Measurements from ENCODE around the gene IFT27. TPM values are rescaled to one million over a fixed set of nuclear protein-coding genes. Genes with fewer than 3 reads are reported as not detected.
"Not testable (repeated sequence)": the region's sequence is repeated elsewhere in the genome, so short reads cannot be mapped to it uniquely, and the experiment has no call there.

IFT27 gene
- total RNA-seq, 4 donors from 2014 or later: 5.8 to 22.7 (median 12.9) TPM

DNA sequence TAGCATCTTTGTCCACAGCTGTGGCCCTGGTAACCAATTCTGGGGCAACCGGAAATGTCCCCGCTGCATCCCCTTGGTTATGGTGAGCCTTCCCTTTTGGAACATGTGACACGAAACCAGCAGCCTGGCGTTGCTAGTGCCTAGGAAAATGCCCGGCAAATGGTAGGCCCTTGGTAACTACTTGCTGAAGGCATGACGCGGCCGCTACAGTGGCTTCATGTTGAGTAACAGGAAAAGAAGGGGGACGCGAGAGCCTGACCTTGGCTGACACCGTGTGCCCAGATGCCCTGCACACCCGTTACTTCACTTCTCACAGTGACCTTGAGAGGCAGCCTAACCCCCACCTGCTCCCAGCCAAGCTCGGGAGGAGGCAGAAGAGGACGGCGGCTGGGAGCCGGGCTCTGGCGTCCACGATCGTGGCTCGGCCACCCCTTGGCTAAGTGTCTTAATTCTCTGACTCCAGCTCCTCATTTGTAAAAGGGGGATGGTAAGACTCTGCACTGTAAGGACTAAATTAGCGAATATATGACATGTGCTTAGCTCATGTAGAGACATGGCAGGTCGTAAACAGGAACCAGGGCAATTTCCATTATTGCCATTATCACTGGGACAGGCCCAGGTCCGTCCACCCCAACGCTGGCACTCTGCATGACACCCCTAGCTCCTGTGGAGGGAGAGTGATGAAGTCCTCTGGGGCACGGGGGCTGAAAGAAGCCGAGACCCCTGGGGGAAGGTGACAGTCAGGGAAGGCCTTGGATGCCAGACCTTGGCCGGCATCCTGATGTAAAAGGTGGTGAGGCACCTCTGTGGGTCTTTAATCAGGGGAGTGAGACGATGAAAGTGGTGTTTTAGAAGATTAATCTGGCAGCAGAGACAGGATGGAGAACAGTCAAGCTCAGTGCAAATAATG lies 18.9 kb downstream of the IFT27 start:
- TF ChIP-seq EP300 (IDR thresholded peaks at IDR 0.05; ENCODE audit: low read depth): no peak
- TF ChIP-seq, protein P1, sequence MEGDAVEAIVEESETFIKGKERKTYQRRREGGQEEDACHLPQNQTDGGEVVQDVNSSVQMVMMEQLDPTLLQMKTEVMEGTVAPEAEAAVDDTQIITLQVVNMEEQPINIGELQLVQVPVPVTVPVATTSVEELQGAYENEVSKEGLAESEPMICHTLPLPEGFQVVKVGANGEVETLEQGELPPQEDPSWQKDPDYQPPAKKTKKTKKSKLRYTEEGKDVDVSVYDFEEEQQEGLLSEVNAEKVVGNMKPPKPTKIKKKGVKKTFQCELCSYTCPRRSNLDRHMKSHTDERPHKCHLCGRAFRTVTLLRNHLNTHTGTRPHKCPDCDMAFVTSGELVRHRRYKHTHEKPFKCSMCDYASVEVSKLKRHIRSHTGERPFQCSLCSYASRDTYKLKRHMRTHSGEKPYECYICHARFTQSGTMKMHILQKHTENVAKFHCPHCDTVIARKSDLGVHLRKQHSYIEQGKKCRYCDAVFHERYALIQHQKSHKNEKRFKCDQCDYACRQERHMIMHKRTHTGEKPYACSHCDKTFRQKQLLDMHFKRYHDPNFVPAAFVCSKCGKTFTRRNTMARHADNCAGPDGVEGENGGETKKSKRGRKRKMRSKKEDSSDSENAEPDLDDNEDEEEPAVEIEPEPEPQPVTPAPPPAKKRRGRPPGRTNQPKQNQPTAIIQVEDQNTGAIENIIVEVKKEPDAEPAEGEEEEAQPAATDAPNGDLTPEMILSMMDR (IDR thresholded peaks at IDR 0.05): no peak
- TF ChIP-seq POLR2AphosphoS5 (IDR thresholded peaks at IDR 0.05): no peak
- TF ChIP-seq POLR2A (IDR thresholded peaks at IDR 0.05): no peak
- Histone ChIP-seq H3K9me3 (no peaks in the 10 kb centered on the region), H3K4me1 (peaks cover 0 to 3% (median 0%) of the 10 kb centered on the region in 4 donors), H3K27ac (no peak overlapping the region), H3K36me3 (no peaks in the 10 kb centered on the region), H3K4me3 (no peak overlapping the region), H3K27me3 (peaks cover 29% of the 10 kb centered on the region)
- no peak for DNase-seq
- in situ Hi-C loops (cut with MboI; ENCODE audit: low pct_ligation_motif_present in 1 of 4, low pct_unique_long_range_greater_than_20kb in 1 of 4, low sequenced_read_pairs in 3 of 4): loop anchor here in 1 of 4 donors (25.0 kb wide), 1 partner anchor 220 kb away; the partner anchor contains the start of gene EIF3D
- 60% methylated on average over 28 of the region's 28 CpGs; no CpG with 5 or more reads in 1 of the 2 donors for WGBS, 2 donors (ENCODE audit: low coverage in 1 of 2)
- intact Hi-C loops (cut with DNase I; ENCODE audit: low total_unique reads): no loop called here

DNA sequence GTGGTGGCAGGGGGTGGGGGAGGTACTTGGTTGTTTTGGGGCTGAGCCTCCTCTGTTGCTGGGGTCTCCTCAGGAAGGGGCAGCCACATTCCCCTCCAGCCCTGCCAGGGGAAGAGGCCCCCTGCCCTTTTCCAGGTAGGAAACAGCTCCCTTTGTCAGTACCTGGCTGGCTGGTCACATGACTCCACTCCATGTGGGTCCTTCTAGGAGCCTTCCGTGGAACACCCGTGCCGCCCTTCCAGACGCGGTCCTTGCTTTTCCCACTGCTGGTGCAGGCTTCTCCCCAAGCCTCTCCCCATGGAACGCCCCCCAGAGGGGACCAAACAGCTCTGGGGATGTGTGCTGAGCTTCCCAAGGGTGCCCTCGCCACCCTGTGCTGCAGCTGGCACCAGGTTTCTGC lies 19.9 kb downstream of the IFT27 start:
- no peak overlapping the region for H3K4me3 ChIP-seq
- H3K27ac ChIP-seq: no peak overlapping the region
- no peaks in the 10 kb centered on the region for H3K36me3 ChIP-seq
- H3K27me3 ChIP-seq: peaks cover 31% of the 10 kb centered on the region
- 51% methylated on average over 7 of the region's 7 CpGs; no CpG with 5 or more reads in 1 of the 2 donors for WGBS, 2 donors (ENCODE audit: low coverage in 1 of 2)
- intact Hi-C loops (cut with DNase I; ENCODE audit: low total_unique reads) (no loop called here), in situ Hi-C loops (cut with MboI; ENCODE audit: low pct_ligation_motif_present in 1 of 4, low pct_unique_long_range_greater_than_20kb in 1 of 4, low sequenced_read_pairs in 3 of 4) (loop anchor here in 1 of 4 donors (25.0 kb wide), 1 partner anchor 219 kb away; the partner anchor contains the start of gene EIF3D)
- H3K9me3 ChIP-seq: no peaks in the 10 kb centered on the region
- DNase-seq: no peak
- H3K4me1 ChIP-seq: peaks cover 0 to 3% (median 0%) of the 10 kb centered on the region in 4 donors
- TF ChIP-seq POLR2A (IDR thresholded peaks at IDR 0.05): no peak
- TF ChIP-seq EP300 (IDR thresholded peaks at IDR 0.05; ENCODE audit: low read depth): no peak
- no peak for TF ChIP-seq POLR2AphosphoS5 (IDR thresholded peaks at IDR 0.05)
- TF ChIP-seq, protein P1 (IDR thresholded peaks at IDR 0.05): no peak

DNA sequence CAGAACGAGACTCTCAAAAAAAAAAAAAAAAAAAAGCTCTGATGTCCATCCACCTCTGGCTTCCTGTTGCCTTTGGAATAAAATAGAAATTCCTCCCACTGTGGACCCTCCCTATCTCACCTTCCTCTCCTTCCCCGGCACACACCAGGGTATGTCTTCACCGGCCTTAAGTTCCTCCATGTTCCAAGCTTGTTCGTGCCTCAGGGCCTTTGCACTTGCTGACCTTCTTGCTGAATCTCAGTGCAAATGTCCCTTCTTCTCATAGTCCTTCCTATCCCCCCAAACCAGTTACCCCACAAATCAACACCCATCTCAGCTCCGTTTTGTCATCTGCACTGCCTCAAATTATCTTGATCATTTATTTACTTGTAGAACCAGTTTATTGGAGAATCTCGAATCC lies 20.6 kb downstream of the IFT27 start:
- H3K4me3 ChIP-seq: no peak overlapping the region
- no peaks in the 10 kb centered on the region for H3K9me3 ChIP-seq
- no peaks in the 10 kb centered on the region for H3K36me3 ChIP-seq
- DNase-seq: no peak
- WGBS, 2 donors (ENCODE audit: low coverage in 1 of 2): 73 to 83% methylated on average over 6 of the region's 6 CpGs
- in situ Hi-C loops (cut with MboI; ENCODE audit: low pct_ligation_motif_present in 1 of 4, low pct_unique_long_range_greater_than_20kb in 1 of 4, low sequenced_read_pairs in 3 of 4) (loop anchor here in 1 of 4 donors (25.0 kb wide), 1 partner anchor 218 kb away; the partner anchor contains the start of gene EIF3D), intact Hi-C loops (cut with DNase I; ENCODE audit: low total_unique reads) (no loop called here)
- H3K27me3 ChIP-seq: peaks cover 31% of the 10 kb centered on the region
- no peaks in the 10 kb centered on the region for H3K4me1 ChIP-seq
- TF ChIP-seq, protein P1 (IDR thresholded peaks at IDR 0.05): no peak
- TF ChIP-seq POLR2A (IDR thresholded peaks at IDR 0.05): no peak
- H3K27ac ChIP-seq: no peak overlapping the region

DNA sequence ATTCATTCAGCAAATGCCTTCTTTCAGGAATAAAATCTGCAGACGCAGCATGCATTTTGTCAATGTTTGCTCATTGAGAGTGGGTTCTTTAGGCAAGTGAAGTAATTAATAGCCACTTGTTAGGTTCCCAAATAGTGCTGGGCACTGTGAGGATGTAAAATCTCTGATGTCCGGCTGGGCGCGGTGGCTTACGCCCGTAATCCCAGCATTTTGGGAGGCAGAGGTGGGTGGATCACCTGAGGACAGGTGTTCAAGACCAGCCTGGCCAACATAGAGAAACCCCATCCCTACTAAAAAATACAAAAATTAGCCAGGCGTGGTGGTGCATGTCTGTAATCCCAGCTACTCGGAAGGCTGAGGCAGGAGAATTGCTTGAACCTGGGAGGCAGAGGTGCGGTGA lies 21.0 kb downstream of the IFT27 start:
- H3K27ac ChIP-seq; DNase-seq; H3K9me3 ChIP-seq; intact Hi-C loops (cut with DNase I; ENCODE audit: low total_unique reads); H3K36me3 ChIP-seq; H3K4me3 ChIP-seq; H3K4me1 ChIP-seq: not testable (repeated sequence)
- in situ Hi-C loops (cut with MboI; ENCODE audit: low pct_ligation_motif_present in 1 of 4, low pct_unique_long_range_greater_than_20kb in 1 of 4, low sequenced_read_pairs in 3 of 4): loop anchor here in 1 of 4 donors (25.0 kb wide), 1 partner anchor 218 kb away; the partner anchor contains the start of gene EIF3D
- peaks cover 31% of the 10 kb centered on the region for H3K27me3 ChIP-seq
- WGBS, 2 donors (ENCODE audit: low coverage in 1 of 2): 85 to 96% methylated on average over 3 to 9 of the region's 9 CpGs

Measured in transverse colon (tissue), 4 donors.